Chondrocyte (in vitro differentiated cells): ENCODE results near the gene DNAJB12. TPM values are rescaled to one million over a fixed set of nuclear protein-coding genes. Genes with fewer than 3 reads are reported as not detected.

Experiments used
- DNase-seq: peaks from one replicate; pipeline ENCODE4 v3.0.0; 2021; ENCODE audit warnings: mixed read lengths, low spot score
- H3K27ac Mint-ChIP-seq: one replicate; pipeline ENCODE4 v1.8.0; 2021; ENCODE audit warnings: mild to moderate bottlenecking, moderate library complexity, mixed read lengths; ENCODE audit not compliant: unreplicated experiment
- H3K27me3 Mint-ChIP-seq: 2 replicates; pipeline ENCODE4 v1.8.0; 2021; ENCODE audit warnings: low read depth, mixed read lengths
- H3K36me3 Mint-ChIP-seq: 2 replicates; pipeline ENCODE4 v1.8.0; 2021; ENCODE audit warnings: low read depth, mixed read lengths
- H3K4me1 Mint-ChIP-seq: 2 replicates; pipeline ENCODE4 v1.8.0; 2021; ENCODE audit warnings: low read depth, mild to moderate bottlenecking, mixed read lengths
- H3K4me3 Mint-ChIP-seq: one replicate; pipeline ENCODE4 v1.8.0; 2021; ENCODE audit warnings: mild to moderate bottlenecking, moderate library complexity, mixed read lengths; ENCODE audit not compliant: unreplicated experiment
- H3K9me3 Mint-ChIP-seq: 2 replicates; pipeline ENCODE4 v1.8.0; 2021; ENCODE audit warnings: low read depth, mixed read lengths
- CTCF ChIP-seq: fragments of 200-600 bp; sonication (generic); IDR thresholded peaks from 2 replicates; pipeline ENCODE4 v1.5.0; 2021; ENCODE audit warnings: antibody characterized with exemption, mild to moderate bottlenecking, moderate library complexity
- total RNA-seq: library from RNA; stranded (reverse); gene quantifications from 3 replicates; pipeline ENCODE4 v1.2.1, GENCODE V29; 2021

DNAJB12 gene
- total RNA-seq, 1 donor from 2014 or later, result 28.7 TPM

- no peak for TF ChIP-seq CTCF
- DNase-seq, result no peak
- Mint-ChIP-seq H3K4me1 (peaks cover 14% of the 10 kb centered on the region), H3K9me3 (no peaks in the 10 kb centered on the region), H3K27me3 (no peaks in the 10 kb centered on the region), H3K36me3 (peaks cover 6% of the 10 kb centered on the region), H3K27ac (no peak overlapping the region), H3K4me3 (no peak overlapping the region)
These were observed 10.6 kb upstream of the DNAJB12 start for GRCh38 chr10:72365106-72365895.

- Mint-ChIP-seq H3K27me3 (no peaks in the 10 kb centered on the region), H3K4me3 (peak overlapping the region; percentile 61), H3K27ac (peak overlapping the region; percentile 93), H3K9me3 (no peaks in the 10 kb centered on the region), H3K4me1 (peaks cover 14% of the 10 kb centered on the region), H3K36me3 (peaks cover 4% of the 10 kb centered on the region)
- TF ChIP-seq CTCF, result peak; percentile 98
- peak; percentile 82 for DNase-seq
These were observed 9.6 kb upstream of the DNAJB12 start for GRCh38 chr10:72364239-72364777.

DNA sequence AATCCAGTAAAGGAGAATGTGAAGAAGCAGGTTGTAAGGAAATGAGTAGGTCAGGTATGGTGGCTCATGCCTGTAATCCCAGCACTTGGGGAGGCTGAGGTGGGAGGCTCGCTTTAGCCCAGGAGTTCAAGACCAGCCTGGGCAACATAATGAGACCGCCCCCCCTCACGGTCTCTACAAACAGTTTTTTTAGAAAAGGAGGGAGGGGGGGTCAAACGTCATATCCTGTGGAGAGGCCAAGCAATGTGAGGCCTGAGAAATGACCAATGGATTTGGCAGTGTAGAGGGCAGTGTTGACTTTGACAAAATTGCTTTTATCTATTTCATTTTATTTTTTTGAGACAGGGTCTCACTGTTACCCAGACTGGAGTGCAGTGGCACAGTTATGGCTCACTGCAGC lies 2.3 kb upstream of the DNAJB12 start:
- Mint-ChIP-seq H3K4me3 (no peak overlapping the region), H3K27ac (no peak overlapping the region), H3K27me3 (no peaks in the 10 kb centered on the region), H3K4me1 (peaks cover 26% of the 10 kb centered on the region), H3K36me3 (peaks cover 5% of the 10 kb centered on the region), H3K9me3 (no peaks in the 10 kb centered on the region)
- TF ChIP-seq CTCF, result no peak
- DNase-seq, result peak; percentile 11

DNA sequence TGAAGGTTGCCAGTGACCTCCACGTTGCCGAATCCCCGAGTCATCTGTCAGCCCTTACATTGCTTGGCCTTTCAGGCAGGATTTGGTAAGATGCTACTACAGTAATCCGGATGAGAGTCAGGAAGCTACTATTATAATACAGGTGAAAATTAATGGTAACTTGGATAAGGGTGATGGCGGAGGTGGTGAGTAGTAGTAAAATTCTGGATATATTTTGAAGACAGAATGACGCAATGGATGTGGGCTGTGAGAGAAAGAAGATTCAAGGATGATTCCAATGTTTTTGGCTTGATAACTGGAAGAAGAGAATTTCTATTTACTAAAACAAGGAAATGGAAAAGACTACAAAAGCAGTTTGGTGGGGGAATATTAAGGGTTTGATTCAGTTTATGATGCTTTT lies 1.4 kb upstream of the DNAJB12 start:
- H3K27me3 Mint-ChIP-seq, result no peaks in the 10 kb centered on the region
- H3K9me3 Mint-ChIP-seq, result no peaks in the 10 kb centered on the region
- H3K4me1 Mint-ChIP-seq, result peaks cover 35% of the 10 kb centered on the region
- no peak overlapping the region for H3K27ac Mint-ChIP-seq
- H3K36me3 Mint-ChIP-seq, result peaks cover 5% of the 10 kb centered on the region
- DNase-seq, result no peak
- TF ChIP-seq CTCF, result no peak
- no peak overlapping the region for H3K4me3 Mint-ChIP-seq

GRCh38 chr10:72355214-72355555 lies 466 bp upstream of the DNAJB12 start:
- DNase-seq, result no peak

More at GRCh38 chr10:72355214-72355555, 466 bp upstream of the DNAJB12 start:
- Mint-ChIP-seq H3K4me3 (peak overlapping the region; percentile 97), H3K27ac (peak overlapping the region; percentile 99), H3K27me3 (no peaks in the 10 kb centered on the region), H3K4me1 (peaks cover 35% of the 10 kb centered on the region), H3K9me3 (no peaks in the 10 kb centered on the region), H3K36me3 (peaks cover 5% of the 10 kb centered on the region)
- no peak for TF ChIP-seq CTCF
